K562 (cell line): Measurements from ENCODE around the gene KDM4C. TPM values are rescaled to one million over a fixed set of nuclear protein-coding genes. Genes with fewer than 3 reads are reported as not detected.

Experiments
- ERF ChIP-seq: fragments of 450-650 bp; formaldehyde crosslinking; IDR thresholded peaks from 2 replicates; pipeline ENCODE4 v1.4.0; 2020; ENCODE audit warnings: mild to moderate bottlenecking, mixed read lengths
- FOSL1 ChIP-seq: fragments of 200-800 bp; sonication (Bioruptor generic); conservative IDR thresholded peaks from 2 replicates; pipeline ENCODE4 v1.6.1; 2016; ENCODE audit warnings: missing genetic modification characterization, missing compliant biosample characterization
- FOXA3 ChIP-seq, 2 experiments: fragments of 450-650 bp in 1 of 2; sonication (generic) in 1 of 2; formaldehyde crosslinking; IDR thresholded peaks in 1 of 2; conservative IDR thresholded peaks in 1 of 2; 2 replicates each; pipeline versions ENCODE4 v1.4.0 to v1.8.0; 2020 to 2022; ENCODE audit warnings: mild to moderate bottlenecking in 2 of 2, missing genetic modification reagents in 1 of 2
- GATA2 ChIP-seq: sonication (generic); formaldehyde crosslinking; IDR thresholded peaks from 2 replicates; pipeline ENCODE4 v1.4.0; 2020; ENCODE audit warnings: mild to moderate bottlenecking, missing genetic modification reagents
- LARP7 ChIP-seq: fragments of 450-650 bp; IDR thresholded peaks from 2 replicates; pipeline ENCODE4 v1.6.1; 2016
- MEF2A ChIP-seq: IDR thresholded peaks from 2 replicates; pipeline ENCODE4 v1.6.1; 2011; ENCODE audit warnings: low read depth, mild to moderate bottlenecking, low read length, moderate library complexity; ENCODE audit not compliant: control insufficient read depth
- MEIS2 ChIP-seq: fragments of 450-650 bp; IDR thresholded peaks from 2 replicates; pipeline ENCODE4 v1.6.1; 2014; ENCODE audit warnings: mild to moderate bottlenecking; ENCODE audit not compliant: partially characterized antibody
- PRPF4 ChIP-seq: fragments of 200-400 bp; formaldehyde crosslinking; IDR thresholded peaks from one replicate; pipeline ENCODE4 v1.6.1; 2017; ENCODE audit warnings: low read length, low read depth, mild to moderate bottlenecking; ENCODE audit not compliant: insufficient read depth, poor library complexity, severe bottlenecking
- SIN3B ChIP-seq: fragments of 450-650 bp; IDR thresholded peaks from 2 replicates; pipeline ENCODE4 v1.6.1; 2017; ENCODE audit warnings: low read depth, mild to moderate bottlenecking, moderate library complexity
- SMAD1 ChIP-seq: fragments of 150-350 bp; IDR thresholded peaks from 2 replicates; pipeline ENCODE4 v1.6.1; 2014; ENCODE audit warnings: low read length, low read depth; ENCODE audit not compliant: partially characterized antibody
- SMARCE1 ChIP-seq: fragments of 450-650 bp; IDR thresholded peaks from 2 replicates; pipeline ENCODE4 v1.7.1; 2016; ENCODE audit warnings: mild to moderate bottlenecking
- SRSF9 ChIP-seq: fragments of 200-400 bp; formaldehyde crosslinking; IDR thresholded peaks from 2 replicates; pipeline ENCODE4 v1.6.1; 2017; ENCODE audit warnings: low read depth, low read length, borderline replicate concordance
- STAT5A ChIP-seq: IDR thresholded peaks from 2 replicates; pipeline ENCODE4 v1.6.1; 2012; ENCODE audit warnings: low read length, inconsistent platforms, borderline replicate concordance
- STAT5B ChIP-seq: fragments of 250-450 bp; sonication (Bioruptor Pico); IDR thresholded peaks from 2 replicates; pipeline ENCODE4 v1.8.0; 2021; ENCODE audit warnings: mild to moderate bottlenecking, inconsistent platforms
- TBP ChIP-seq: optimal IDR thresholded peaks from 2 replicates; pipeline ENCODE3; 2011; ENCODE audit warnings: low read depth, low read length, improper control_type of control experiment
- ZEB2 ChIP-seq: fragments of 450-650 bp; IDR thresholded peaks from 2 replicates; pipeline ENCODE4 v1.6.1; 2016
- ZKSCAN1 ChIP-seq: fragments of 150-350 bp; IDR thresholded peaks from 2 replicates; pipeline ENCODE4 v1.6.1; 2016; ENCODE audit warnings: low read depth, low read length
- ZNF134 ChIP-seq: fragments of 250-450 bp; sonication (Bioruptor Pico); conservative IDR thresholded peaks from 2 replicates; pipeline ENCODE4 v1.4.0; 2020
- ZNF23 ChIP-seq: fragments of 250-450 bp; sonication (Bioruptor Pico); IDR thresholded peaks from 2 replicates; pipeline ENCODE4 v1.4.0; 2020; ENCODE audit warnings: mild to moderate bottlenecking
- polyA plus RNA-seq, 8 experiments: library from polyadenylated mRNA; depleted of rRNA in 4 of 8; stranded (reverse) in 5 of 8; unstranded in 3 of 8; fragments of >200 nt; fragmentation: Nextera tagmentation in 2 of 8; fragmentation: Illumina TruSeq in 1 of 8; extraction: Ambion mirVana in 2 of 8; extraction: Trizol in 1 of 8; gene quantifications; 2 replicates each; pipeline versions ENCODE4 v1.2.1 to v1.2.3, GENCODE V29; 2011 to 2014; ENCODE audit warnings: inconsistent platforms in 1 of 8, missing spikeins in 1 of 8
- total RNA-seq, 7 experiments: library from RNA; depleted of rRNA in 6 of 7; stranded (reverse); fragments of >200 nt in 6 of 7; fragmentation: Illumina TruSeq in 2 of 7; extraction: Trizol in 2 of 7; gene quantifications; 2 replicates each; pipeline versions ENCODE4 v1.2.1 to v1.2.3, GENCODE V29; 2011 to 2021; ENCODE audit warnings: low replicate concordance in 1 of 7
- TF ChIP-seq, protein P1 (sequence below): sonication (generic); formaldehyde crosslinking; IDR thresholded peaks from 2 replicates; pipeline ENCODE4 v1.8.1; 2023; ENCODE audit warnings: mild to moderate bottlenecking, missing genetic modification reagents
- TF ChIP-seq, protein P2 (sequence below), 2 experiments: IDR thresholded peaks; 2 replicates each; pipeline ENCODE4 v1.6.1; 2012; ENCODE audit warnings: improper control_type of control experiment in 2 of 2, low read depth in 2 of 2, low read length in 2 of 2, borderline replicate concordance in 1 of 2
- TF ChIP-seq, protein P3 (sequence below): fragments of 150-350 bp; IDR thresholded peaks from 2 replicates; pipeline ENCODE4 v1.6.1; 2014; ENCODE audit warnings: low read depth, mild to moderate bottlenecking, low read length, borderline replicate concordance
- TF ChIP-seq, protein P4 (sequence below): sonication (generic); formaldehyde crosslinking; IDR thresholded peaks from 2 replicates; pipeline ENCODE4 v1.8.0; 2022; ENCODE audit warnings: mild to moderate bottlenecking, low read depth, missing genetic modification reagents

KDM4C gene
- total and polyA plus RNA-seq, 9 of the 15 experiments (the other 6 are each of a cell fraction or from before 2014, with no cell fraction given) = 5.4 to 17.0 (median 12.6) TPM

DNA sequence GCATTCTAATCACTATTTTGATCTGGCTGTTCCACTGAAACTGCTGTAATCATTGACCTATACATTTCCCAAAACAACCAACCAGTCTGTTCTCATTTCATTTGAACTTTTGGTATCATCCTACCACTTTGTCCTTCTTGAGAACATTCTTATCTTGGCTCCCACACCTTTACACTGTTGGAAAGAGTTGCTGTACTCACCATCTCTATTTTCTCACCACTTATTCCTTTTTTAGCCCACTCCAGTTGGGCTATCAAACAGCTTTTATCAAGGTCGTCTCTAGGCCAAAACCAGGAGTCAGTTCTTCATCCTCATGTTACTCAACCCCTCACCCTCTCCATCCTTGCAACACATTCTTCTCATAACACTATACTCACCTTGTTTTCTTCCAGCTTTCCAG lies 170.1 kb downstream of the KDM4C start (continued):
- TF ChIP-seq ZKSCAN1 (no peak), STAT5A (peak; percentile 48), GATA2 (CRISPR knock-in tag) (peak; percentile 32; the same call in 1 of the 2 replicates), MEIS2 (no peak), FOXA3 (CRISPR knock-in tag; conservative IDR thresholded peaks at IDR 0.05 in 1 of 2, IDR thresholded peaks at IDR 0.05 in 1 of 2) (no peak), PRPF4 (no peak), STAT5B (no peak), ERF (CRISPR knock-in tag) (no peak), SIN3B (no peak), ZNF134 (CRISPR knock-in tag) (no peak), ZNF23 (CRISPR knock-in tag) (no peak), SRSF9 (no peak), SMAD1 (no peak), SMARCE1 (peak; percentile 53; the same call in 1 of the 2 replicates), FOSL1 (tag) (peak; percentile 35; the same call in 1 of the 2 replicates), MEF2A (peak; percentile 89), ZEB2 (0 out of 2 replicates have a peak, but pooled peaks have one; percentile 28), TBP (no peak), LARP7 (no peak)
- TF ChIP-seq, protein P1, sequence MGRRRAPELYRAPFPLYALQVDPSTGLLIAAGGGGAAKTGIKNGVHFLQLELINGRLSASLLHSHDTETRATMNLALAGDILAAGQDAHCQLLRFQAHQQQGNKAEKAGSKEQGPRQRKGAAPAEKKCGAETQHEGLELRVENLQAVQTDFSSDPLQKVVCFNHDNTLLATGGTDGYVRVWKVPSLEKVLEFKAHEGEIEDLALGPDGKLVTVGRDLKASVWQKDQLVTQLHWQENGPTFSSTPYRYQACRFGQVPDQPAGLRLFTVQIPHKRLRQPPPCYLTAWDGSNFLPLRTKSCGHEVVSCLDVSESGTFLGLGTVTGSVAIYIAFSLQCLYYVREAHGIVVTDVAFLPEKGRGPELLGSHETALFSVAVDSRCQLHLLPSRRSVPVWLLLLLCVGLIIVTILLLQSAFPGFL (CRISPR knock-in tag) = no peak
- TF ChIP-seq, protein P2, sequence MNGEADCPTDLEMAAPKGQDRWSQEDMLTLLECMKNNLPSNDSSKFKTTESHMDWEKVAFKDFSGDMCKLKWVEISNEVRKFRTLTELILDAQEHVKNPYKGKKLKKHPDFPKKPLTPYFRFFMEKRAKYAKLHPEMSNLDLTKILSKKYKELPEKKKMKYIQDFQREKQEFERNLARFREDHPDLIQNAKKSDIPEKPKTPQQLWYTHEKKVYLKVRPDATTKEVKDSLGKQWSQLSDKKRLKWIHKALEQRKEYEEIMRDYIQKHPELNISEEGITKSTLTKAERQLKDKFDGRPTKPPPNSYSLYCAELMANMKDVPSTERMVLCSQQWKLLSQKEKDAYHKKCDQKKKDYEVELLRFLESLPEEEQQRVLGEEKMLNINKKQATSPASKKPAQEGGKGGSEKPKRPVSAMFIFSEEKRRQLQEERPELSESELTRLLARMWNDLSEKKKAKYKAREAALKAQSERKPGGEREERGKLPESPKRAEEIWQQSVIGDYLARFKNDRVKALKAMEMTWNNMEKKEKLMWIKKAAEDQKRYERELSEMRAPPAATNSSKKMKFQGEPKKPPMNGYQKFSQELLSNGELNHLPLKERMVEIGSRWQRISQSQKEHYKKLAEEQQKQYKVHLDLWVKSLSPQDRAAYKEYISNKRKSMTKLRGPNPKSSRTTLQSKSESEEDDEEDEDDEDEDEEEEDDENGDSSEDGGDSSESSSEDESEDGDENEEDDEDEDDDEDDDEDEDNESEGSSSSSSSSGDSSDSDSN (IDR thresholded peaks at IDR 0.05; ENCODE audit: borderline replicate concordance in 1 of 2, low read depth in 2 of 2, low read length in 2 of 2) = no peak
- TF ChIP-seq, protein P3, sequence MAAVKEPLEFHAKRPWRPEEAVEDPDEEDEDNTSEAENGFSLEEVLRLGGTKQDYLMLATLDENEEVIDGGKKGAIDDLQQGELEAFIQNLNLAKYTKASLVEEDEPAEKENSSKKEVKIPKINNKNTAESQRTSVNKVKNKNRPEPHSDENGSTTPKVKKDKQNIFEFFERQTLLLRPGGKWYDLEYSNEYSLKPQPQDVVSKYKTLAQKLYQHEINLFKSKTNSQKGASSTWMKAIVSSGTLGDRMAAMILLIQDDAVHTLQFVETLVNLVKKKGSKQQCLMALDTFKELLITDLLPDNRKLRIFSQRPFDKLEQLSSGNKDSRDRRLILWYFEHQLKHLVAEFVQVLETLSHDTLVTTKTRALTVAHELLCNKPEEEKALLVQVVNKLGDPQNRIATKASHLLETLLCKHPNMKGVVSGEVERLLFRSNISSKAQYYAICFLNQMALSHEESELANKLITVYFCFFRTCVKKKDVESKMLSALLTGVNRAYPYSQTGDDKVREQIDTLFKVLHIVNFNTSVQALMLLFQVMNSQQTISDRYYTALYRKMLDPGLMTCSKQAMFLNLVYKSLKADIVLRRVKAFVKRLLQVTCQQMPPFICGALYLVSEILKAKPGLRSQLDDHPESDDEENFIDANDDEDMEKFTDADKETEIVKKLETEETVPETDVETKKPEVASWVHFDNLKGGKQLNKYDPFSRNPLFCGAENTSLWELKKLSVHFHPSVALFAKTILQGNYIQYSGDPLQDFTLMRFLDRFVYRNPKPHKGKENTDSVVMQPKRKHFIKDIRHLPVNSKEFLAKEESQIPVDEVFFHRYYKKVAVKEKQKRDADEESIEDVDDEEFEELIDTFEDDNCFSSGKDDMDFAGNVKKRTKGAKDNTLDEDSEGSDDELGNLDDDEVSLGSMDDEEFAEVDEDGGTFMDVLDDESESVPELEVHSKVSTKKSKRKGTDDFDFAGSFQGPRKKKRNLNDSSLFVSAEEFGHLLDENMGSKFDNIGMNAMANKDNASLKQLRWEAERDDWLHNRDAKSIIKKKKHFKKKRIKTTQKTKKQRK = no peak
- TF ChIP-seq, protein P4, sequence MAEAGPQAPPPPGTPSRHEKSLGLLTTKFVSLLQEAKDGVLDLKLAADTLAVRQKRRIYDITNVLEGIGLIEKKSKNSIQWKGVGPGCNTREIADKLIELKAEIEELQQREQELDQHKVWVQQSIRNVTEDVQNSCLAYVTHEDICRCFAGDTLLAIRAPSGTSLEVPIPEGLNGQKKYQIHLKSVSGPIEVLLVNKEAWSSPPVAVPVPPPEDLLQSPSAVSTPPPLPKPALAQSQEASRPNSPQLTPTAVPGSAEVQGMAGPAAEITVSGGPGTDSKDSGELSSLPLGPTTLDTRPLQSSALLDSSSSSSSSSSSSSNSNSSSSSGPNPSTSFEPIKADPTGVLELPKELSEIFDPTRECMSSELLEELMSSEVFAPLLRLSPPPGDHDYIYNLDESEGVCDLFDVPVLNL = no peak
